Sigmoid colon (tissue), 4 donors: ENCODE results near the gene DNALI1.

Experiments
- EP300 ChIP-seq, 4 donors: sonication (generic); formaldehyde crosslinking; IDR thresholded peaks; one replicate each; pipeline ENCODE4 v1.6.1; 2017; ENCODE audit warnings: antibody characterized with exemption in 4 of 4
- POLR2A ChIP-seq, 2 donors: fragments of 450-650 bp; IDR thresholded peaks; one replicate each; pipeline ENCODE4 v1.6.1; 2016; ENCODE audit warnings: antibody characterized with exemption in 2 of 2, mild to moderate bottlenecking in 2 of 2, moderate library complexity in 2 of 2
- POLR2AphosphoS5 ChIP-seq, 4 donors: sonication (generic); formaldehyde crosslinking; IDR thresholded peaks; one replicate each; pipeline ENCODE4 v1.6.1; 2017; ENCODE audit warnings: antibody characterized with exemption in 4 of 4
- TF ChIP-seq, protein P1 (sequence below), 4 experiments: fragments of 450-650 bp in 3 of 4; fragments of 200-600 bp in 1 of 4; IDR thresholded peaks; one replicate each; pipeline ENCODE4 v1.5.1; 2016 to 2019; ENCODE audit warnings: antibody characterized with exemption in 4 of 4, mild to moderate bottlenecking in 3 of 4, moderate library complexity in 2 of 4

DNA sequence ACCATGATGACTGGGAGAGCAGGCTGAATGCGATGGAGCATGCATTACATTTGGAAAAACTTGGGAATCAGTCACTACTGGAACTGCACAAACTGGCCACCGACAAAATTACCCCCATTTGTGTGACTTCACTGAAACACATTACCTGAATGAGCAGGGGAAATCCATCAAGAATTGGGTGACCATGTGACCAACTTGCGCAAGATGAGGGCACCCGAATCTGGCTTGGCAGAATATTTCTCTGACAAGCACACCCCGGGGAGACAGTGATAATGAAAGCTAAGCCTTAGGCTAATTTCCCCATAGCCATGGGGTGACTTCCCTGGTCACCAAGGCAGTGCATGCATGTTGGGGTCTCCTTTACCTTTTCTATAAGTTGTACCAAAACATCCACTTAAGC lies 11.7 kb upstream of the DNALI1 start:
- TF ChIP-seq, protein P1, sequence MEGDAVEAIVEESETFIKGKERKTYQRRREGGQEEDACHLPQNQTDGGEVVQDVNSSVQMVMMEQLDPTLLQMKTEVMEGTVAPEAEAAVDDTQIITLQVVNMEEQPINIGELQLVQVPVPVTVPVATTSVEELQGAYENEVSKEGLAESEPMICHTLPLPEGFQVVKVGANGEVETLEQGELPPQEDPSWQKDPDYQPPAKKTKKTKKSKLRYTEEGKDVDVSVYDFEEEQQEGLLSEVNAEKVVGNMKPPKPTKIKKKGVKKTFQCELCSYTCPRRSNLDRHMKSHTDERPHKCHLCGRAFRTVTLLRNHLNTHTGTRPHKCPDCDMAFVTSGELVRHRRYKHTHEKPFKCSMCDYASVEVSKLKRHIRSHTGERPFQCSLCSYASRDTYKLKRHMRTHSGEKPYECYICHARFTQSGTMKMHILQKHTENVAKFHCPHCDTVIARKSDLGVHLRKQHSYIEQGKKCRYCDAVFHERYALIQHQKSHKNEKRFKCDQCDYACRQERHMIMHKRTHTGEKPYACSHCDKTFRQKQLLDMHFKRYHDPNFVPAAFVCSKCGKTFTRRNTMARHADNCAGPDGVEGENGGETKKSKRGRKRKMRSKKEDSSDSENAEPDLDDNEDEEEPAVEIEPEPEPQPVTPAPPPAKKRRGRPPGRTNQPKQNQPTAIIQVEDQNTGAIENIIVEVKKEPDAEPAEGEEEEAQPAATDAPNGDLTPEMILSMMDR (IDR thresholded peaks at IDR 0.05): no peak
- TF ChIP-seq POLR2A (IDR thresholded peaks at IDR 0.05): no peak
- no peak for TF ChIP-seq EP300 (IDR thresholded peaks at IDR 0.05)
- no peak for TF ChIP-seq POLR2AphosphoS5 (IDR thresholded peaks at IDR 0.05)
